ENCODE results near the gene WFDC10B.
"Not testable (repeated sequence)": the region's sequence is repeated elsewhere in the genome, so short reads cannot be mapped to it uniquely, and the experiment has no call there.

The WFDC10B gene

GRCh38 chr20:45646875-45647274 is 57.9 kb downstream of the WFDC10B start:
- no peak for DNase-seq

DNA sequence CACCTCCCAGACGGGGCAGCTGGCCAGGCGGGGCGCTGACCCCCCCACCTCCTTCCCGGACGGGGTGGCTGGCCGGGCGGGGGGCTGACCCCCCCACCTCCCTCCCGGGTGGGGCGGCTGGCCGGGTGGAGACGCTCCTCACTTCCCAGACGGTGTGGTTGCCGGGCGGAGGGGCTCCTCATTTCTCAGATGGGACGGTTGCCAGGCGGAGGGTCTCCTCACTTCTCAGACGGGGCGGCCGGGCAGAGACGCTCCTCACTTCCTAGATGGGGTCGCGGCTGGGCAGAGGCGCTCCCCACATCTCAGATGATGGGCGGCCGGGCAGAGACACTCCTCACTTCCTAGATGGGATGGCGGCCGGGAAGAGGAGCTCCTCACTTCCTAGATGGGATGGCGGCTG is 59.0 kb downstream of the WFDC10B start:
- DNase-seq: not testable (repeated sequence)

DNA sequence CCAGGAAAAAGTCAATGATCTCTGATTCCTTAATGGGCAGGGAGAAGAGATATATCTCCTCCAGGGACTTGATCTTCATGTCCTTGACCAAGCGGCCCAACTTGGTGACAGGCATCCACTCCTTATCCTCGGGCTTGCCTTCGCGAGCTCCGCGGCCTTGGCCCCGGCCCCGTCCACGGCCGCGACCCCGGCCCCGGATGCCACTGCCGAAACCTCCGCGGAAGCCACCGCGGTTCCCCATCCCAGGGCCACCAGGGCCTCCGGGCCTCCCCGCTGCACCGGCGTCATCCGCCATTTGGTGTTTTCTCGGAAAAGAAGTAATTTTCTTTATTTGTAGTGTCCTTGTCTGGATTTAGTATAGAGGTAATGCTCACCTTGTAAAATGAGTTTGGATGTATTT is 63.7 kb downstream of the WFDC10B start:
- DNase-seq: not testable (repeated sequence)

- no peak for DNase-seq
Measured at GRCh38 chr20:45639687-45640086, 65.1 kb downstream of the WFDC10B start.

GRCh38 chr20:45636513-45636912 is 68.3 kb downstream of the WFDC10B start:
- DNase-seq: no peak
